ENCODE results near the gene KLHDC4.
A peak's percentile ranks its signal among the peaks of the same experiment; 100 is the strongest.
"Not testable (repeated sequence)": the region's sequence is repeated elsewhere in the genome, so short reads cannot be mapped to it uniquely, and the experiment has no call there.

The KLHDC4 gene

DNA sequence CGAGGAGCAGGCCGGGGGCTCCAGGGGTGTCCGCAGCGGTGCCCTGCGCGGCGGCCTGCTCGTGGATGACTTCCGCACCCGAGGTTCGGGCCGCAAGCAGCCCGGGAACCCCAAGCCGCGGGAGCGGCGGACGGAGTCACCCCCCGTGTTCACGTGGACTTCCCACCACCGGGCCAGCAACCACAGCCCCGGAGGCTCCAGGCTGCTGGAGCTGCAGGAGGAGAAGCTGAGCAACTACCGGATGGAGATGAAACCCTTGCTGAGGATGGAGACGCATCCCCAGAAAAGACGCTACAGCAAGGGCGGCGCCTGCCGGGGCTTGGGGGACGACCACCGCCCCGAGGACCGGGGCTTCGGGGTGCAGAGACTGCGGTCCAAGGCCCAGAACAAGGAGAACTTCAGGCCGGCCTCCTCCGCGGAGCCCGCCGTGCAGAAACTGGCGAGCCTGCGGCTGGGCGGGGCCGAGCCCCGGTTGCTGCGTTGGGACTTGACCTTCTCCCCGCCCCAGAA lies 75.8 kb downstream of the KLHDC4 start:
- H3K4me1 ChIP-seq, result no peaks in the 10 kb centered on the region
- no peaks in the 10 kb centered on the region for H3K36me3 ChIP-seq (replicated peaks)
- no peak overlapping the region for H3K4me3 ChIP-seq
- in situ Hi-C loops (cut with MboI; ENCODE audit: low sequenced_read_pairs), result no loop called here
- no peaks in the 10 kb centered on the region for H3K9me3 ChIP-seq
- H3K27me3 ChIP-seq (ENCODE audit: low read depth), result no peaks in the 10 kb centered on the region
- no peak for DNase-seq (ENCODE audit: low spot score in 2 of 2)

DNA sequence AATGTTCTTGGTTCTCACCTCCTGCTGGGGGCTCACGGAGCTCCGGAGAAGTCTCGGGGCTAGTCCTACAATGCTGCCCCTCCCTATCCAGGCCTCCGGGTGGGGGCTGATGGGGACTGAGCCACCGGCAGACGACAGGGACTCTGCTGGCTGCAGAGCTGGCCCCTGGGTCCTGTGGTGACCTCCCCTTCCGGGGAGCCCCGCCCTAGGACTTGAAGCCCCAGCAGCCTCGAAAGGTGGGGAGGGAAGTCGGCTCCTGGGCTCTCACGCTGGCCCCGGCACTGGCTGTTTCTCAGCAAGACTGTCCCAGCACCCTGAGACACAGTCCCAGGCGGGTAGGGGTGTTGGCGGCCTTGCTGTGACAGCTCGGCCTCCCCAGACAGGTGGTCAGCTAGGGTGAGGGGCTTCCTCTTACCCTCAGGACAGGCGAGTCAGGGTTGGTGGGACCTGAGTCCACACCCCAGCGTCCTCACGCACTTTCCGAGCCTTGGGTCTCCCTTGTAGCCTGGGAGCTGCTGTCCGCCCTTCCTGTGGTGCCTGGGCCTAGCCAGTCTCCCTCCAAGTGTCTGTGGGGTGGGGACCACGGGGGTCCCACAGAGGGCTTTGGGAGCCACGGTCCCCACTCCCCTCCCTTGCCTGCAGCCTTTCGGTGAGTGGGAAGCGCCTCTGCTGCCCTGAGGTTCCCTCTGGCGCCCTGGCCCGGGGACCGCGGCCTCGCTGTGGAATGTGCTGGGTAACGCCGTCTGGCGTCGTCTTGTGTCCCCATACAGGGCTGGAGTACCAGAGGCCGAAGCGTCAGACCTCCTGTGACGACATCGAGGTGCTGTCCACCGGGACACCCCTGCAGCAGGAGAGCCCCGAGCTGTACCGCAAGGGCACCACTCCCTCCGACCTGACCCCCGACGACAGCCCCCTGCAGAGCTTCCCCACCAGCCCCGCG lies 76.6 kb downstream of the KLHDC4 start:
- no peaks in the 10 kb centered on the region for H3K4me1 ChIP-seq
- H3K27me3 ChIP-seq (ENCODE audit: low read depth), result no peaks in the 10 kb centered on the region
- DNase-seq (ENCODE audit: low spot score in 2 of 2), result no peak
- in situ Hi-C loops (cut with MboI; ENCODE audit: low sequenced_read_pairs), result no loop called here
- H3K4me3 ChIP-seq, result no peak overlapping the region
- no peaks in the 10 kb centered on the region for H3K9me3 ChIP-seq
- H3K36me3 ChIP-seq (replicated peaks), result no peaks in the 10 kb centered on the region

DNA sequence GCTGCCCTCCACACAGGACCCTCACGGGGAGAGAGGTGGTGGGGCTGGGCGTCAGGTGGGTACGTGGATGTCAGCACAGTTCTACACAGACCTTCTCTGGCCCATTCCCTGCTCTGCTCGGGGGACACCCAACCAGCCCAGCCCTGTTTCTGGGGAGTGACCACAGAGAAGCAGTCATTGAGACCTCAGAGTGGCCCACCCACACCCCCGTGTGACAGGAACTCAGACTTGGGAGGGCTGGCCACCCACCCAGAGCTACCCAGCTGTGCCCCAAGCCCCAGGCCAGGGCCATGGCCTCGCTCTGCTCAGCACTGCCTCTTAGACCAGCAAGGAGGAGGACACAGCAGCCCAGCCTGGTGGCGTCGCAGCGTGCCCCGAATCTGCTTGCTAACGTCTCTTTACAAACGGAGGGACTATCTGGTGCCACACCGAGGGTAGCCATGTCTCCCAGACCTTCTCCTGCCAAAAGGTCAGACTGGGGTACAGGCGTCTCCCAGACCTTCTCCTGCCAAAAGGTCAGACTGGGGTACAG lies 77.7 kb downstream of the KLHDC4 start:
- in situ Hi-C loops (cut with MboI; ENCODE audit: low sequenced_read_pairs), result no loop called here
- H3K27me3 ChIP-seq (ENCODE audit: low read depth), result no peaks in the 10 kb centered on the region
- DNase-seq (ENCODE audit: low spot score in 2 of 2), result no peak

DNA sequence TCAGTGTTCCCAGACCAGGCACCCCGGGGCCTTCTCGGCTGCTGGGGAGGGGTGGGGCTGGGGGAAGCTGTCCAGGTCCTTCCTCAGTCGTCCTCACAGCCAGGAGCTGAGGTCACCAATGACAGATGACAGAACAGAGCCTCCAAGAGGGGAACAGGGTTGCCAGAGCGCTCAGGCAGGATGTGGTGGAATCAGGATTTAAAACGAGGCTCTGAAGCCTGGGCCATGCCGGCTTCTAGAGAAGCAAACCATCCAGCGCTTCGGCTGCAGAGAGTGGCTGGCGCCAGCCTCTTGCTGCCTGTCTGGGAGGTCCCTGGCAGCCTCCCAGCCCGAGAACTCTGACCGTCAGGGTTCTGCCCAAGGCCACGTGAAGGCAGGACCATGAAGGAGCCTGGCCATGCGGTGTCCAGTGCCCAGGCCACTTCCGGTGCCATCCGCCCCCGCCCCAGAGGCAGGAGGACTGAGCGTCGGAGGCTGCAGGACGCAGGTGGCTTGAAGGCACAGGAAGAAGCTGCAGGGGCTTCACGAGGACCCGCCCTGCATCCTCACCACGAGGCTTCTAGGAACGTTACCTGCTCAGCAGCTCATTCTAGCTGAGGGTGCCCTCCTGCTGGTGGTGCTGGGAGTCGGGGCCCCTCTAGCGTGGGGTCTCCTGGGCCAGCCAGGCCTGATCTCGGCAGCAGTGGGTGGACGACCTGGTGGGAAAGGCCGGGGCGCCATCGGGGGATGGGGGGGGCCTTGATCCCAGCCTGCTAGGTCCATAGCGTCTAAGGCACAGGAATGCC lies 78.5 kb downstream of the KLHDC4 start:
- Histone ChIP-seq H3K9me3 (no peaks in the 10 kb centered on the region), H3K4me1 (no peaks in the 10 kb centered on the region), H3K27me3 (ENCODE audit: low read depth) (no peaks in the 10 kb centered on the region), H3K36me3 (replicated peaks) (no peaks in the 10 kb centered on the region), H3K4me3 (no peak overlapping the region)
- DNase-seq (ENCODE audit: low spot score in 2 of 2), result no peak
- in situ Hi-C loops (cut with MboI; ENCODE audit: low sequenced_read_pairs), result no loop called here

More for the DNA sequence above, 77.7 kb downstream of the KLHDC4 start:
- Histone ChIP-seq H3K4me3 (no peak overlapping the region), H3K9me3 (no peaks in the 10 kb centered on the region), H3K4me1 (no peaks in the 10 kb centered on the region), H3K36me3 (replicated peaks) (no peaks in the 10 kb centered on the region)

DNA sequence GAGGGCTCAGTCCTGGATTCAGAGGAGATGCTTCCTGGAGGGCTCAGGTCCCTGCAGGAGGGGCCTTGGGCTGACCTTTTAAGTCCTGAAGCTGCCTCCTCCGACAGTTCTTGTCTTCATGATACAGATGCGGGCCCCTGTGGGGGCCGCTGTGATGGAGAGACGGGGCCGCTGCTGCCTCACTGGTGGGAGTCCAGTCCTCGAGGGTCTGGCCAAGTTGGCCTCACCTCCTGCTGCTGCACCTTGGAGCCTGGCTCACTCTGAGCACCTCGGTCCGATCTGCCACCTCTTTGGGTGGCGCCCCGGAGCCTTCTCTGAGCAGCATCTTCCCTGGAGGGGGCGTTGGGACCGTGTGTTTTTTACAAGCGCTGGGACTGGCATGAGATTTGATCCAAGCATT lies 79.1 kb downstream of the KLHDC4 start:
- no peaks in the 10 kb centered on the region for H3K36me3 ChIP-seq (replicated peaks)
- no peaks in the 10 kb centered on the region for H3K9me3 ChIP-seq
- no peaks in the 10 kb centered on the region for H3K27me3 ChIP-seq (ENCODE audit: low read depth)
- no peaks in the 10 kb centered on the region for H3K4me1 ChIP-seq
- in situ Hi-C loops (cut with MboI; ENCODE audit: low sequenced_read_pairs), result no loop called here
- no peak for DNase-seq (ENCODE audit: low spot score in 2 of 2)
- no peak overlapping the region for H3K4me3 ChIP-seq

DNA sequence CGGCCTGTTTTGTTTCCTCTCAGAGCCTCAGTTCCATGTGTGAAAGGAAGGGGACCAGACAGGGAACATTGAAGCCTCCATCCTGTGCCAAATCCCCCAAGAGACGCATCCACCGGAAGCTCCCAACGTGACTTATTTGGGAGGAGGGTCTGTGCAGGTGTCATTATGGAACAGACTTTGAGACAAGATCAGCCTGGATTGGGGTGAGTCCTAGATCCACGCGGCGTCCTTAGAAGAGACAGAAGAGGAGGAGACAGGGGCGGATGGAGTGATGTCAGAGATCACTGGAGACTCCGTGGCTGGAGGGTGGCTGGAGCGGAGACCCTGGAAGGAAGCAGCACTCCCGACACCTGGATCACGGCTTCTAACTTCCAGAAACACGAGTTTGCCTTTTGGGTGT lies 80.0 kb downstream of the KLHDC4 start:
- Histone ChIP-seq H3K4me1 (no peaks in the 10 kb centered on the region), H3K36me3 (replicated peaks) (no peaks in the 10 kb centered on the region), H3K9me3 (no peaks in the 10 kb centered on the region), H3K27me3 (ENCODE audit: low read depth) (no peaks in the 10 kb centered on the region), H3K4me3 (no peak overlapping the region)
- no peak for DNase-seq (ENCODE audit: low spot score in 2 of 2)
- in situ Hi-C loops (cut with MboI; ENCODE audit: low sequenced_read_pairs), result no loop called here

DNA sequence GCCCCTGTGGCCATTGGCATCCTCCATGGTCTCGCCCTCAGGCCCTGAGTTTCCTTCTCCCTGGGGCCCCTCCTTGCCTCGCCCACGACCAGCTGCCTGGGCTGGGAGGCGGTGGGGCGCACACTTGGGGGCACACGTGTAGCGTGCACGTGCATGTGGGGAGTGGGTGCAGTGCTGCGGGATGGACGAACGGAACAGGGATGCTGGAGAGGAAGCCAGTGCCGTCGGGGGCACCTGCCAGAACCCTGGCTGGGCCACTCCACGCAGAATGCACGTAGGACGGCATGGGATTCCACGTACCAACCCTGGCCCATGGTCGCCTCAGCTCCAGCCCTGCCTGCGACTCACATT lies 80.4 kb downstream of the KLHDC4 start:
- no peaks in the 10 kb centered on the region for H3K4me1 ChIP-seq
- H3K9me3 ChIP-seq, result no peaks in the 10 kb centered on the region
- H3K36me3 ChIP-seq (replicated peaks), result no peaks in the 10 kb centered on the region
- no peaks in the 10 kb centered on the region for H3K27me3 ChIP-seq (ENCODE audit: low read depth)
- no peak for DNase-seq (ENCODE audit: low spot score in 2 of 2)
- H3K4me3 ChIP-seq, result no peak overlapping the region
- in situ Hi-C loops (cut with MboI; ENCODE audit: low sequenced_read_pairs), result no loop called here

DNA sequence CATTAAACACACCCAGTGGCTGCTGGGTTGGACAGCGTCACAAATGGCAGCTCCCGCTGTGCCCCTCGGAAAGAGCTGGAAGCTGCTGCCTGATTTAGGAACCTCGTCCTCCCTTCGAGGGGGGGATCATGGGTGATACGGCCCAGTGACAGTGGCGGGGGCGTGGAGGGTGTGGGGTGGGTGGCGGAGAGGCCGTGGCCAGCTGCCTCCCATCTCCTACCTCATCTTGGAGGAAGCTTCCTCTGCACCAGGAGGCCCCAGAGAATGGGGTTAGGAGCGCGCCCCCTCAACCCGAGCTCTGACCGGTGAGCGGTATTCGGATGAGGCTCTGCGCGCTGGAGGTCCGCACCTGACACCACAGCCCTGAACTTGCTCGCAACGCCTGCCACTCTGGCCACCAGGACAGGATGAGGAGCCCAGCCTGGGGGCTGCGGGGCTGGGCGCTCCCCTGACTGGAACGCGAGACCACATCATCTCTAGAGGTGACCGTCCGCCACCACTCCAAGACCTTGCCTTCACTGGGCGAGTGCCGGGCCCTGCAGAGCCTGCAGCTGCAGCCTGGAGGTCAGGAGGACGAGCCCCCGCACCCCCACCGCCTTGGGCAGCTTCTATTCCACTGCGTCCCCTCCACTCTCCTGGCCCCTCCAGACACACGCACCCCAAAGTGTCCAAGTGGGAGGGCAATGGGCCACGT lies 80.9 kb downstream of the KLHDC4 start:
- in situ Hi-C loops (cut with MboI; ENCODE audit: low sequenced_read_pairs), result no loop called here
- H3K27me3 ChIP-seq (ENCODE audit: low read depth), result no peaks in the 10 kb centered on the region
- no peaks in the 10 kb centered on the region for H3K9me3 ChIP-seq
- no peak overlapping the region for H3K4me3 ChIP-seq
- DNase-seq (ENCODE audit: low spot score in 2 of 2), result no peak
- H3K36me3 ChIP-seq (replicated peaks), result no peaks in the 10 kb centered on the region
- no peaks in the 10 kb centered on the region for H3K4me1 ChIP-seq

DNA sequence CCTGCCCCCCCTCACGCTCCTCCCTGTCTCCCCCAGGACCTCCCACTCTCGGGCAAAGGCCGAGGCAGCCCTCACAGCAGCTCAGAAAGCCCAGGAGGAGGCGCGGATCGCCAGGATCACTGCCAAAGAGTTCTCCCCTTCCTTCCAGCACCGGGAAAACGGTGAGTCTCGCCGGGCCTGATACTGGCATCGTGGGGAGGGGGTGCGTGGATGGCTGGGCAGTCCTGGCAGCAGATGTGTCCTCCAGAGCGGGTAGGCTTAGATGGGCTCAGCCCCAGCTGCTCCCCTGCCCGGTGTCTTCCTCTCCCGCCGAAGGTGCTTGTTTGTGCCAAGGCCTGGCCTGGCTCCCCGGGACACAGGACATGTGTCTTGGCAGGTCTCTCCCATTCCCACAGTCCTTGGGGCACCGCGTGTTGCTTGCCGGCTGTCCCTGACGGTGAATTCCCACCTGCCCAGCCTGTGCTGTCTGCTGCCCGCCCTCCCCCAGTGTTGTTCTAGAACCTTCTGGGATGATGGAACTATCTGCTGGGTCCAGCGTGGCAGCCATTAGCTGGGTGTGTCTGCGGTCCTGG lies 81.6 kb downstream of the KLHDC4 start:
- in situ Hi-C loops (cut with MboI; ENCODE audit: low sequenced_read_pairs), result no loop called here
- H3K4me1 ChIP-seq, result no peaks in the 10 kb centered on the region
- H3K27me3 ChIP-seq (ENCODE audit: low read depth), result no peaks in the 10 kb centered on the region
- no peaks in the 10 kb centered on the region for H3K9me3 ChIP-seq
- no peak overlapping the region for H3K4me3 ChIP-seq
- no peaks in the 10 kb centered on the region for H3K36me3 ChIP-seq (replicated peaks)
- DNase-seq (ENCODE audit: low spot score in 2 of 2), result no peak

DNA sequence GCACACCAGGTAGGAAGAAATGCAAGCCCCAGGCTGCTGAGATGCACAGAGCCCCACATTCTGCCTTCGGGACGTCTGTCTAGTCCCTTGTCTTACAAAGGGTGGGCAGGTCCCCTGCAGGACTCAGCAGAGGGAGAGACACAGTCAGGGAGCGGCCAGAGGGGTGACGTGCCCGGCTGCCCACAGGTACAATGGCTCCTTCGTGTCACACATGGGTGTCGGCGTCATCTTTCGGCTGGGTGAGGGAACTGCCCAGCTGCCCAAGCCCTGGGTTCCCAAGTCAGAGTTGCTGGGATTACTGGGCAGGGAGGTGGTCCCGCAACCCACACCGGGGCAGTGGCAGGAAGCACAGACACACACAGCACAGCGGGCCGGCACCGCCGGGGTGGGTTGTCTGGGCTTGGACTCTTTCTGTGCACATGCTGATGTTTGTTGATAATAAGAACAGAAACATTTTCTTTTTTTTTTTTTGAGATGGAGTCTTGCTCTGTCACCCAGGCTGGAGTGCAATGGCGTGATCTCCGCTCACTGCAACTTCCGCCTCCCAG lies 82.9 kb downstream of the KLHDC4 start:
- H3K4me1 ChIP-seq, result no peaks in the 10 kb centered on the region
- no peaks in the 10 kb centered on the region for H3K36me3 ChIP-seq (replicated peaks)
- no peaks in the 10 kb centered on the region for H3K9me3 ChIP-seq
- H3K27me3 ChIP-seq (ENCODE audit: low read depth), result no peaks in the 10 kb centered on the region
- in situ Hi-C loops (cut with MboI; ENCODE audit: low sequenced_read_pairs), result no loop called here
- no peak for DNase-seq (ENCODE audit: low spot score in 2 of 2)
- no peak overlapping the region for H3K4me3 ChIP-seq

DNA sequence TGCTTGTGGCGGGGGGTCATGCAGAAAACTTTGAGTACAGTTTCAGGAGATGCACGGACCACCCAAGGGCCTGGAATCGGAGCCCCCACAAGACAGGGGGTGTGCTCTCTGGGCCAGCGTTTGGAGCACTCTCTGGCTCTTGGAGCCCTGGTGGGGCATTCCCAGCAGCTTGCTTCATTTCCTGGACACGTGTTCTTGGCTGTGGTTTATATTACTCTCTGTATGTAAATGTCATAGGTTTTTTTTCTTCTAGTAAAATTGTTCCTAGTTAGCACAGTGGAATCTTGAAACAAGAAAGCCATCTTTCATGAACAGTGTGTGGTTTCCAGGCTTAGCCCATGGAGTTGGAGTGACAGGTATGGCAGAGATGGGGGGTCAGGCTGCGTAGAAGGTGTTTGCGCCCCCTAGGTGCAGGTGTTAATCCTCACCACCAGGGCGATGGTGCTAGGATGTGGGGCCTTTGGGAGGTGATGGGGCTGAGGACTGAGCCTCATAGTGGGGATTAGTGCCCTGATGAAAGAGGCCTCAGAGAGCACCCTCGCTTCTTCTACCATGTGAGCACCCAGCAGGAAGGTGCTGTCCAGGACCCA lies 83.7 kb downstream of the KLHDC4 start:
- Histone ChIP-seq H3K4me3 (no peak overlapping the region), H3K9me3 (no peaks in the 10 kb centered on the region), H3K4me1 (no peaks in the 10 kb centered on the region), H3K27me3 (ENCODE audit: low read depth) (no peaks in the 10 kb centered on the region), H3K36me3 (replicated peaks) (no peaks in the 10 kb centered on the region)
- in situ Hi-C loops (cut with MboI; ENCODE audit: low sequenced_read_pairs), result no loop called here
- peak in 1 of 2 experiments; percentile 44 for DNase-seq (ENCODE audit: low spot score in 2 of 2)

DNA sequence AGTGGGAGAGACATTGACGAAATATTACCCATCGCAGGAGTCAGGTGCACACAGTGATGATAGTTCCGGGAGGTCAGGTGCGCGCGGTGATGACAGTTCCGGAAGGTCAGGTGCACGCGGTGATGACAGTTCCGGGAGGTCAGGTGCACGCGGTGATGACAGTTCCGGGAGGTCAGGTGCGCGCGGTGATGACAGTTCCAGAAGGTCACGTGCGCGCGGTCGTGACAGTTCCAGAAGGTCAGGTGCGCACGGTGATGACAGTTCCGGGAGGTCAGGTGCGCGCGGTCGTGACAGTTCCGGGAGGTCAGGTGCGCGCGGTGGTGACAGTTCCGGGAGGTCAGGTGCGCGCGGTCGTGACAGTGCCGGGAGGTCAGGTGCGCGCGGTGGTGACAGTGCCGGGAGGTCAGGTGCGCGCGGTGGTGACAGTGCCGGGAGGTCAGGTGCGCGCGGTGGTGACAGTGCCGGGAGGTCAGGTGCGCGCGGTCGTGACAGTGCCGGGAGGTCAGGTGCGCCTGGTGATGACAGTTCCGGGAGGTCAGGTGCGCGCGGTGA lies 84.7 kb downstream of the KLHDC4 start:
- DNase-seq (ENCODE audit: low spot score in 2 of 2); H3K36me3 ChIP-seq (replicated peaks); H3K27me3 ChIP-seq (ENCODE audit: low read depth); H3K4me3 ChIP-seq; H3K4me1 ChIP-seq; in situ Hi-C loops (cut with MboI; ENCODE audit: low sequenced_read_pairs); H3K9me3 ChIP-seq: not testable (repeated sequence)

DNA sequence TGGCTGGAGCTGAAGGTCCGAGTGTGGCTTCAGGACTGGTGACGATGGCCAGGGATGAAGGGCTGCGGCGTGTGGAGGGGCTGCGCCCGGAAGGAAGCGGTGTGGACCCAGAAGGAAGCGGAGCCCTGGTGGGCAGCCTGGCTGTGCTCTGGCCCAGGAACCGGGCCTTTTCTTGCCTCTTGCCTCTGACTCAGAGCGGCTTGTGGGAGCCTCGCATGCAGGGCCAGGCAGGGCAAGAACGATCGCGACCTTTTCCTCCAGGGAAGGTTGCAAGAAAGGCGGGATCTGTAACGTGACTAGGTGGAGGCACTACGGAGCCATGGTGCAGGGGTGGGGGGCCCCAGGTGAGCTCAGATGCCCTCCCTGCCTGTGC lies 85.5 kb downstream of the KLHDC4 start:
- no peaks in the 10 kb centered on the region for H3K27me3 ChIP-seq (ENCODE audit: low read depth)
- H3K36me3 ChIP-seq (replicated peaks), result no peaks in the 10 kb centered on the region
- H3K9me3 ChIP-seq, result no peaks in the 10 kb centered on the region
- no peaks in the 10 kb centered on the region for H3K4me1 ChIP-seq
- DNase-seq (ENCODE audit: low spot score in 2 of 2), result no peak
- no peak overlapping the region for H3K4me3 ChIP-seq
- in situ Hi-C loops (cut with MboI; ENCODE audit: low sequenced_read_pairs), result no loop called here

All from HAP-1 (cell line).